SW 1271 (cell line): ENCODE measurements around the gene SHMT2.
"Not testable (repeated sequence)": the region's sequence is repeated elsewhere in the genome, so short reads cannot be mapped to it uniquely, and the experiment has no call there.

ENCODE experiments used
- DNase-seq, 2 experiments: peaks; one replicate each; lab custom pipeline; 2025; lab: John Stamatoyannopoulos, UW

SHMT2 gene

GRCh38 chr12:57266681-57267080 is 37.2 kb downstream of the SHMT2 start:
- DNase-seq = no peak

GRCh38 chr12:57268264-57268663 is 38.8 kb downstream of the SHMT2 start:
- DNase-seq = no peak

- DNase-seq = no peak
These were observed 41.5 kb downstream of the SHMT2 start for GRCh38 chr12:57270966-57271470.

GRCh38 chr12:57272337-57273151 is 43.0 kb downstream of the SHMT2 start:
- no peak for DNase-seq

GRCh38 chr12:57273516-57273915 is 44.0 kb downstream of the SHMT2 start:
- no peak for DNase-seq

GRCh38 chr12:57276233-57276632 is 46.7 kb downstream of the SHMT2 start:
- not testable (repeated sequence) for DNase-seq

GRCh38 chr12:57276935-57277563 is 47.5 kb downstream of the SHMT2 start:
- DNase-seq = peak in 1 of 2 experiments; percentile 23

GRCh38 chr12:57278465-57279381 is 49.2 kb downstream of the SHMT2 start:
- no peak for DNase-seq

- DNase-seq = peak; percentile 21 to 77
These were observed 50.9 kb downstream of the SHMT2 start for GRCh38 chr12:57280211-57281062.

- not testable (repeated sequence) for DNase-seq
These were observed 52.6 kb downstream of the SHMT2 start for GRCh38 chr12:57282073-57282472.
